Muscle layer of duodenum (tissue), 2 donors: ENCODE results near the gene TMEM52B.

Experiments used
- H3K27ac ChIP-seq: one replicate; pipeline ENCODE4 v1.7.0; 2013; ENCODE audit warnings: mild to moderate bottlenecking, low read length
- H3K27me3 ChIP-seq: one replicate; pipeline ENCODE4 v1.7.0; 2013; ENCODE audit warnings: low read depth, mild to moderate bottlenecking, control low read depth, low read length
- H3K36me3 ChIP-seq, 2 donors: one replicate each; pipeline ENCODE4 v1.7.0; 2013; ENCODE audit warnings: low read length in 2 of 2, control low read depth in 1 of 2, mild to moderate bottlenecking in 1 of 2; ENCODE audit not compliant: insufficient read depth in 2 of 2, control insufficient read depth in 1 of 2
- H3K4me1 ChIP-seq, 2 donors: one replicate each; pipeline ENCODE4 v1.7.0; 2013; ENCODE audit warnings: low read length in 2 of 2, mild to moderate bottlenecking in 2 of 2, control low read depth in 1 of 2, moderate library complexity in 1 of 2; ENCODE audit not compliant: insufficient read depth in 2 of 2, control insufficient read depth in 1 of 2
- H3K4me3 ChIP-seq, 2 donors: one replicate each; pipeline ENCODE4 v1.7.0; 2013; ENCODE audit warnings: low read length in 2 of 2, low read depth in 1 of 2, mild to moderate bottlenecking in 1 of 2
- H3K9me3 ChIP-seq, 2 donors: one replicate each; pipeline ENCODE4 v1.7.0; 2013; ENCODE audit warnings: low read length in 2 of 2, control low read depth in 1 of 2, mild to moderate bottlenecking in 1 of 2; ENCODE audit not compliant: control insufficient read depth in 1 of 2
- donor health status: healthy.

TMEM52B gene

GRCh38 chr12:10226731-10227130 lies 47.9 kb downstream of the TMEM52B start:
- no peaks in the 10 kb centered on the region for H3K27me3 ChIP-seq
- H3K36me3 ChIP-seq: peaks cover 25 to 27% of the 10 kb centered on the region in 2 donors
- no peak overlapping the region for H3K4me3 ChIP-seq
- H3K9me3 ChIP-seq: no peaks in the 10 kb centered on the region
- H3K27ac ChIP-seq: no peak overlapping the region
- H3K4me1 ChIP-seq: peaks cover 0 to 5% of the 10 kb centered on the region in 2 donors

DNA sequence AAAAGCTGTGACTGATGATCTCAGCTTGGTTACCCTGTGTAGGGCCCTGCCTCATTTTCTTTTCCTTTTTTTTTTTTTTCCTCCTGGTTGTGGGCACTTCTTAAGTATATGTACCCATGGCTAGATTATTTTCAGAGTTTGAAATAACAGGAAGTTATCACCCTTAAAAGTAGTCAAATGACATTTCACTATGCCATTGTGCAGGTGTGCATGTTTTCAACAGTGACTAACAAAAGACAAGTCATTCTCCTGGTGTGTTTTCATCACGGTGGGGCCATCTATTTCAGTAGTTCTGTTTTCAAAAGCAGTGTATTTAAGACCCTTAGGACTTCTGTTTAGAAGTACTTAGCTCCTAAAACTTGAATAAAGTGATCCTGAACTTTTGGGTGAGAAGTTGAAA lies 48.8 kb downstream of the TMEM52B start:
- Histone ChIP-seq H3K36me3 (peaks cover 15 to 17% of the 10 kb centered on the region in 2 donors), H3K9me3 (no peaks in the 10 kb centered on the region), H3K4me1 (peaks cover 0 to 5% of the 10 kb centered on the region in 2 donors), H3K4me3 (no peak overlapping the region), H3K27me3 (no peaks in the 10 kb centered on the region), H3K27ac (no peak overlapping the region)

DNA sequence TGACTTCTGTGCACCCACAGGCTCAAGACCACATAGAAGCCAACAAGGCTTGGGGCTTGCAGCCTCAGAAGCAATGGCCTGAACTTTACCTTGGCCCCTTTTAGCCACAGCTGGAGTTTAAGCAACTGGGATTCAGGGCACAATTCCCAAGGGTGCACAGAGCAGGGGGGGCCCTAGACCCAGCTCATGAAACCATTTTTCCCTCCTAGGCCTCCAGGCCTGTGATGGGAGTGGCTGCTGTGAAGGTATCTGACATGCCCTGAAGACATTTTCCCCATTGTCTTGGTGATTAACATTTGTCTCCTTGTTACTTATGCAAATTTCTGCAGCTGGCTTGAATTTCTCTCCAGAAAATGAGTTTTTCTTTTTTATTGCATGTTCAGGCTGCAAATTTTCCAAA lies 55.7 kb downstream of the TMEM52B start:
- H3K27me3 ChIP-seq: no peaks in the 10 kb centered on the region
- H3K27ac ChIP-seq: no peak overlapping the region
- H3K4me1 ChIP-seq: no peaks in the 10 kb centered on the region
- no peak overlapping the region for H3K4me3 ChIP-seq
- no peaks in the 10 kb centered on the region for H3K9me3 ChIP-seq
- no peaks in the 10 kb centered on the region for H3K36me3 ChIP-seq

GRCh38 chr12:10235761-10236631 lies 57.2 kb downstream of the TMEM52B start:
- Histone ChIP-seq H3K36me3 (no peaks in the 10 kb centered on the region), H3K9me3 (no peaks in the 10 kb centered on the region), H3K4me3 (no peak overlapping the region), H3K27me3 (no peaks in the 10 kb centered on the region), H3K4me1 (no peaks in the 10 kb centered on the region), H3K27ac (no peak overlapping the region)

- H3K4me3 ChIP-seq: no peak overlapping the region
- no peaks in the 10 kb centered on the region for H3K27me3 ChIP-seq
- no peaks in the 10 kb centered on the region for H3K4me1 ChIP-seq
- no peaks in the 10 kb centered on the region for H3K9me3 ChIP-seq
- H3K36me3 ChIP-seq: no peaks in the 10 kb centered on the region
- H3K27ac ChIP-seq: no peak overlapping the region
Measured at GRCh38 chr12:10236720-10237119, 57.9 kb downstream of the TMEM52B start.

- no peaks in the 10 kb centered on the region for H3K27me3 ChIP-seq
- no peak overlapping the region for H3K27ac ChIP-seq
- H3K9me3 ChIP-seq: no peaks in the 10 kb centered on the region
- no peaks in the 10 kb centered on the region for H3K36me3 ChIP-seq
- no peaks in the 10 kb centered on the region for H3K4me1 ChIP-seq
- no peak overlapping the region for H3K4me3 ChIP-seq
Measured at GRCh38 chr12:10238526-10238925, 59.7 kb downstream of the TMEM52B start.

- H3K36me3 ChIP-seq: no peaks in the 10 kb centered on the region
- no peak overlapping the region for H3K4me3 ChIP-seq
- no peaks in the 10 kb centered on the region for H3K4me1 ChIP-seq
- H3K27me3 ChIP-seq: no peaks in the 10 kb centered on the region
- no peak overlapping the region for H3K27ac ChIP-seq
- no peaks in the 10 kb centered on the region for H3K9me3 ChIP-seq
Measured at GRCh38 chr12:10241290-10241689, 62.5 kb downstream of the TMEM52B start.
